GM13977 (cell line): Measurements from ENCODE around the gene HERPUD2.

ENCODE experiments used
- DNase-seq: peaks from one replicate; pipeline ENCODE4 v3.0.0; 2012; ENCODE audit warnings: low spot score
- in situ Hi-C: fragments of 300-500 bp; cut with MboI; formaldehyde crosslinking; loops from one replicate; pipeline ENCODE4 v1.12.0; 2022; ENCODE audit warnings: low sequenced_read_pairs, low pct_unique_long_range_greater_than_20kb, mixed read lengths, inconsistent platforms; ENCODE audit not compliant: unreplicated experiment
- TF ChIP-seq, protein P1 (sequence below): IDR thresholded peaks from 2 replicates; pipeline ENCODE4 v1.5.1; 2012; ENCODE audit warnings: mild to moderate bottlenecking, control low read depth; ENCODE audit not compliant: insufficient read depth; ENCODE audit errors: extremely low read depth, missing control alignments

The HERPUD2 gene

GRCh38 chr7:35648367-35648766, 46.6 kb downstream of the HERPUD2 start:
- in situ Hi-C loops = no loop called here
- DNase-seq = no peak
- TF ChIP-seq, protein P1, sequence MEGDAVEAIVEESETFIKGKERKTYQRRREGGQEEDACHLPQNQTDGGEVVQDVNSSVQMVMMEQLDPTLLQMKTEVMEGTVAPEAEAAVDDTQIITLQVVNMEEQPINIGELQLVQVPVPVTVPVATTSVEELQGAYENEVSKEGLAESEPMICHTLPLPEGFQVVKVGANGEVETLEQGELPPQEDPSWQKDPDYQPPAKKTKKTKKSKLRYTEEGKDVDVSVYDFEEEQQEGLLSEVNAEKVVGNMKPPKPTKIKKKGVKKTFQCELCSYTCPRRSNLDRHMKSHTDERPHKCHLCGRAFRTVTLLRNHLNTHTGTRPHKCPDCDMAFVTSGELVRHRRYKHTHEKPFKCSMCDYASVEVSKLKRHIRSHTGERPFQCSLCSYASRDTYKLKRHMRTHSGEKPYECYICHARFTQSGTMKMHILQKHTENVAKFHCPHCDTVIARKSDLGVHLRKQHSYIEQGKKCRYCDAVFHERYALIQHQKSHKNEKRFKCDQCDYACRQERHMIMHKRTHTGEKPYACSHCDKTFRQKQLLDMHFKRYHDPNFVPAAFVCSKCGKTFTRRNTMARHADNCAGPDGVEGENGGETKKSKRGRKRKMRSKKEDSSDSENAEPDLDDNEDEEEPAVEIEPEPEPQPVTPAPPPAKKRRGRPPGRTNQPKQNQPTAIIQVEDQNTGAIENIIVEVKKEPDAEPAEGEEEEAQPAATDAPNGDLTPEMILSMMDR = no peak

DNA sequence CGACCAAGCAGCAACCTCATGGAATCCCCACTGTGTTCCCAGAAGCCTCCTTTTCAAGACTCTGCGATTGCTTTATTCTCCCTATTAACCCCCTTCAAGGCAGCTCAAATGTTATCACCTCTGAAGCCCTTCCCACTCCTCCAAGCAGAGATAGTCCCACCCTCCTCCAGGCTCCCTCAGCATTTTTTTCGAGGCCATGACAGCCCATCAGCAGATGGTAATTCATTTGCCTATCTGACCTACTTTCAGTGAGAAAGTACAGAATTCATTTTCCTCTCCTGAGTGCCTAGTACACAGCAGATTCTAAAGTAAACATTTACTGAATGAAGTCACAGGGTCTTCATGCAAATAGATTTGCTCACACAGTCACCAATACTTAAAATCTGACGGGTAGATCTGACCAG, 47.8 kb downstream of the HERPUD2 start:
- TF ChIP-seq, protein P1 = no peak
- in situ Hi-C loops = no loop called here
- no peak for DNase-seq

- TF ChIP-seq, protein P1 = no peak
- in situ Hi-C loops = no loop called here
- no peak for DNase-seq
These were observed 48.5 kb downstream of the HERPUD2 start for GRCh38 chr7:35646289-35647023.

DNA sequence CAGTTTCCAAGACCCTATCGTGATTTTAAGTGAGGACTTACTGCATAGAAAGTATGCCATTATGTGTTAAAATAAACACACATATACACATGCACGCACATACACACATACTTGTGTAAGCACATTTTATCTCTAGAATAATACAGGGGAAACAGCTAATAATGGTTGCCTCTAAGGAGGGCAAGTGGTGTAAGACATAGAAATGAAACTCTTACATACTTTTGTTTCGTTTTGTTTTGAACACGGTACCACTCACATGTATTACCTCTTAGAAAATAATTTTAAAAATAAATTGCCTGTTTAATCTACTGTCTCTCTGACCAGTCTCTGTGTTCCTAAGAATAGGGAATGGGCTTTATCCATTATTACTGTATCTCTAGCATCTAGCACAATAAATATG, 49.2 kb downstream of the HERPUD2 start:
- no peak for DNase-seq
- in situ Hi-C loops = no loop called here
- TF ChIP-seq, protein P1 = no peak

GRCh38 chr7:35630024-35630972, 64.6 kb downstream of the HERPUD2 start:
- DNase-seq = no peak
- TF ChIP-seq, protein P1 = no peak
- in situ Hi-C loops = no loop called here

- DNase-seq = peak; percentile 65
- TF ChIP-seq, protein P1 = peak; percentile 80
- in situ Hi-C loops = no loop called here
These were observed 70.4 kb downstream of the HERPUD2 start for GRCh38 chr7:35624299-35625186.
